ENCODE data around the gene RNF112. TPM values are rescaled to one million over a fixed set of nuclear protein-coding genes. Genes with fewer than 3 reads are reported as not detected.
"Not testable (repeated sequence)": the region's sequence is repeated elsewhere in the genome, so short reads cannot be mapped to it uniquely, and the experiment has no call there.

Gene RNF112
- total RNA-seq, 1 experiment from 2014 or later, result 0.24 TPM

GRCh38 chr17:19448341-19449268, 37.6 kb downstream of the RNF112 start:
- peak; percentile 94 for DNase-seq (ENCODE audit: low read depth)

GRCh38 chr17:19449656-19450055, 38.6 kb downstream of the RNF112 start:
- no peak for DNase-seq (ENCODE audit: low read depth)

GRCh38 chr17:19453296-19453695, 42.3 kb downstream of the RNF112 start:
- DNase-seq (ENCODE audit: low read depth), result no peak

DNA sequence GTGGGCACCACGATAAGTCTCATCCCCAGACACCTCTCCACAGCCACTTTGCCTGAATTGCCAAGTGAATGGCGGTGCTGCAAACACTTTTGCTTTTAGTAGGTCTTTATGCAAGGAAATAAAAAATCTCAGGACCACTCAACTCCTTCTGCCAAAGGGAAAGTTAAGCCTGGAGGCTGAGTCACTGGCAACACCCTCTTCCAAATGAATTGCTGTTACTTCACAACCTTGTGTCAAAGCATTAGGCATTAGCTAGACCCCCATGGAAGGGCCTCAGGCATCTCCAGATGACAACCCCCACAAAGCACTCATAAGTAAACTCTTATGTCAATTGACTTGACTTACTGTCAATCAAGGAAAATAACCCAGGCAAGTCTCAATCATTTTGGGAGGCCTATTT, 43.0 kb downstream of the RNF112 start:
- no peak for DNase-seq (ENCODE audit: low read depth)

- no peak for DNase-seq (ENCODE audit: low read depth)
Observed at GRCh38 chr17:19456016-19456927, 45.2 kb downstream of the RNF112 start.

- DNase-seq (ENCODE audit: low read depth), result no peak
Observed at GRCh38 chr17:19457046-19457445, 46.0 kb downstream of the RNF112 start.

DNA sequence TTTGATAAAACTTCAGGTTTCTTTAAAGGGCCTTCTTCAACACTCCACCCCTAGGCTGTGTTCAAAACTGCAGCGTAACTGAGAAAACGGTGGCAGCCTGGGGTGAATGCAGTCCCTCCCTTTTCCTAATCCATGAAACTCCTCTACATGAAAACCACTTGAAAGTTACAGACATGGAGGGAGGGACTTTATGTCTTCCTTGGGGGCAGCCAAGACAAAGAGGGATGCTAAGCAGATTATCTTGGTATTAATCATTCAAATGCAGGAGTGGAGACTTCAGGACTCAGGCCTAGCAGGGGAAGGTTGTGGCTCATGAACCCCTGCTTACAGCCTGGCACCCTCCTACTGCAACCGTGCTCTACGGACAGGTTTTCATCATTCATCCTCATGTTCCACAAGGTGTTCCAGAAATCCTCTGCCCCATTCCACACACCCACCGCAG, 46.8 kb downstream of the RNF112 start:
- DNase-seq (ENCODE audit: low read depth), result peak; percentile 39

- DNase-seq (ENCODE audit: low read depth), result not testable (repeated sequence)
Observed at GRCh38 chr17:19458481-19458880, 47.4 kb downstream of the RNF112 start.

- DNase-seq (ENCODE audit: low read depth), result not testable (repeated sequence)
Observed at GRCh38 chr17:19459018-19459655, 48.1 kb downstream of the RNF112 start.

GRCh38 chr17:19460700-19461099, 49.7 kb downstream of the RNF112 start:
- no peak for DNase-seq (ENCODE audit: low read depth)

- no peak for DNase-seq (ENCODE audit: low read depth)
Observed at GRCh38 chr17:19461116-19461515, 50.1 kb downstream of the RNF112 start.

- DNase-seq (ENCODE audit: low read depth), result no peak
Observed at GRCh38 chr17:19461681-19462080, 50.6 kb downstream of the RNF112 start.

DNA sequence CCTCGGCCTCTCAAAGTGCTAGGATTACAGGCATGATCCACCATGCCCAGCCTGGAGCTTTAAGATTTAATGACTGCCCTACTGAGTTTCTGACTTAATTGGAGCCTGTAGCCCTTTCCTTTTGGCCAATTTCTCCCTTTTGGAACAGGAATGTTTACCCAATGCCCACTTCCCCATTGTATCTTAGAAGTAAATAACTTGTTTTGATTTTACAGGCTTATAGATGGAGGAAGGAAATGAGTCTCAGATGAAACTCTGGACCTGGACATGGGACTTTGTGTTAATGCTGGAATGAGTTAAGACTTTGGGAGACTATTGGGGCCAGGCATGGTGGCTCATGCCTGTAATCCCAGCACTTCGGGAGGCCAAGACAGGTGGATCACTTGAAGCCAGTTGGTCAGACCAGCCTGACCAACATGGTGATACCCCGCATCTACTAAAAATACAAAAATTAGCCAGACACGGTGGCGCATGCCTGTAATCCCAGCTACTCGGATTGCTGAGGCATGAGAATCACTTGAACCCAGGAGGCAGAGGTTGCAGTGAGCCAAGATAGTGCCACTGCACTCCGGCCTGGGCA, 51.5 kb downstream of the RNF112 start:
- DNase-seq (ENCODE audit: low read depth), result not testable (repeated sequence)

- DNase-seq (ENCODE audit: low read depth), result no peak
Observed at GRCh38 chr17:19464031-19465026, 53.3 kb downstream of the RNF112 start.

Other genes with a start within 250 kb of the RNF112 start
- 9.0 and 15.3 TPM in 2 replicates for gene EPN2, start 173.9 kb upstream of the RNF112 start, total RNA-seq (2014; rRNA removed; shearing (Covaris generic))
- gene B9D1, start 48.5 kb upstream of the RNF112 start, total RNA-seq (2014; rRNA removed; shearing (Covaris generic)), result 16.2 and 20.3 TPM in 2 replicates
- gene MAPK7, start 32.7 kb upstream of the RNF112 start, total RNA-seq (2014; rRNA removed; shearing (Covaris generic)), result 4.1 and 6.7 TPM in 2 replicates
- 4.7 and 5.2 TPM in 2 replicates for gene MFAP4, start 24.0 kb upstream of the RNF112 start, total RNA-seq (2014; rRNA removed; shearing (Covaris generic))
- gene SLC47A1, start 122.6 kb downstream of the RNF112 start, total RNA-seq (2014; rRNA removed; shearing (Covaris generic)), result 0.36 TPM in 1 of 2 replicates, not detected in the other
- 44.2 and 68.1 TPM in 2 replicates for gene ALDH3A2, start 237.5 kb downstream of the RNF112 start, total RNA-seq (2014; rRNA removed; shearing (Covaris generic))

All from RPMI7951 (cell line).